Fibroblast of the aortic adventitia (primary cell): ENCODE measurements around the gene MLPH. TPM values are rescaled to one million over a fixed set of nuclear protein-coding genes. Genes with fewer than 3 reads are reported as not detected.

Source experiments
- DNase-seq: peaks from one replicate; pipeline ENCODE4 v3.0.0-alpha.2; 2010; ENCODE audit warnings: low read depth
- H3K4me3 ChIP-seq: 2 replicates; pipeline ENCODE4 v1.5.1; 2011; ENCODE audit warnings: low read depth, mild to moderate bottlenecking, control low read depth, low read length, moderate library complexity
- total RNA-seq: library from RNA; depleted of rRNA; stranded (reverse); fragments of >200 nt; gene quantifications from 2 replicates; pipeline ENCODE4 v1.2.3, GENCODE V29; 2012; ENCODE audit warnings: low replicate concordance
- TF ChIP-seq, protein P1 (sequence below): IDR thresholded peaks from 2 replicates; pipeline ENCODE4 v1.5.1; 2011; ENCODE audit warnings: mild to moderate bottlenecking, low read length, control low read depth, inconsistent platforms; ENCODE audit not compliant: insufficient read depth

Gene MLPH
- total RNA-seq, 1 donor, result 5.2 TPM

DNA sequence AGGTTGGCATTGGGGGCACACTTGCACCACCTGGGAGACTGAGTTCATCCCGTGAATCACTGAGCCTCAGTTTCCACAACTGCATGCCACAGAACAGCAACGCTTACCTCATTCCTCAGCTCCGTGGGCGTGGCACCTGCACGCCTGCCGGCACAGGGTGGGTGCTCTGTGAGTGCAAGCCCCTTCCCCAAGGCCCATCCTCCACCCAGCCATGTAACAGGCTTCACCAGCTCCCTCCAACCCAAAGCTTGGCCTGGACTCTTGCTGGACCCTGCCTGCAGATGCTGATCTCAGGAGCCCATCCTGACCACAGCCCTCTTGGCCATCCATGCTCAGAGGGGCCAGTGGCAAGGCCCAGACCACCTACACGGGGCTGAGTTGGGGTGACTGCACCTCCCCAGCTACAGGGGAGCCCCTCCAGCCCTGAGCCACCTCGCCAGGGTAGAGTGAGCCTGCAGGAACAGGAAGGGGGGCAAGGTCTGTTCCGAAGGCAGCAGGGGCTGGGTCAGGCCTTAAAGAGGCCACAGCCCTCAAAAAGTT is 81.1 kb downstream of the MLPH start:
- TF ChIP-seq, protein P1, sequence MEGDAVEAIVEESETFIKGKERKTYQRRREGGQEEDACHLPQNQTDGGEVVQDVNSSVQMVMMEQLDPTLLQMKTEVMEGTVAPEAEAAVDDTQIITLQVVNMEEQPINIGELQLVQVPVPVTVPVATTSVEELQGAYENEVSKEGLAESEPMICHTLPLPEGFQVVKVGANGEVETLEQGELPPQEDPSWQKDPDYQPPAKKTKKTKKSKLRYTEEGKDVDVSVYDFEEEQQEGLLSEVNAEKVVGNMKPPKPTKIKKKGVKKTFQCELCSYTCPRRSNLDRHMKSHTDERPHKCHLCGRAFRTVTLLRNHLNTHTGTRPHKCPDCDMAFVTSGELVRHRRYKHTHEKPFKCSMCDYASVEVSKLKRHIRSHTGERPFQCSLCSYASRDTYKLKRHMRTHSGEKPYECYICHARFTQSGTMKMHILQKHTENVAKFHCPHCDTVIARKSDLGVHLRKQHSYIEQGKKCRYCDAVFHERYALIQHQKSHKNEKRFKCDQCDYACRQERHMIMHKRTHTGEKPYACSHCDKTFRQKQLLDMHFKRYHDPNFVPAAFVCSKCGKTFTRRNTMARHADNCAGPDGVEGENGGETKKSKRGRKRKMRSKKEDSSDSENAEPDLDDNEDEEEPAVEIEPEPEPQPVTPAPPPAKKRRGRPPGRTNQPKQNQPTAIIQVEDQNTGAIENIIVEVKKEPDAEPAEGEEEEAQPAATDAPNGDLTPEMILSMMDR, result no peak
- DNase-seq, result no peak
- no peak overlapping the region for H3K4me3 ChIP-seq

DNA sequence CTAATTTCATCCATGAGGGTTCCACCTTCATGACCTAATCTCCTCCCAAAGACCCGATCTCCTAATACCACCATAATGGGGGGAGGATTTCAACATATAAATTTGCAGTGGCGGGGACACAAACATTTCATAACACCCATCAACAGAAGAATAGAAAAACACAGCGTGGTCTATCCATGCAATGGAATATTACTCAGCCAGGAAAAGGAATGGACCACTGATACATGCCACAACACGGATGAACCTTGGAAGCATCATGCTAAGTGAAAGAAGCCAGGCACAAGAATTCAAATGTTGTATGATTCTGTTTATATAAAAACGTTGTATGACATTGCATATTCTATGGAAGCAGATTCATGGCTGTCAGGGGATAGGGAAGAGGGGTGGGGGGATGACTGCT is 82.0 kb downstream of the MLPH start:
- no peak for DNase-seq
- TF ChIP-seq, protein P1, result no peak

DNA sequence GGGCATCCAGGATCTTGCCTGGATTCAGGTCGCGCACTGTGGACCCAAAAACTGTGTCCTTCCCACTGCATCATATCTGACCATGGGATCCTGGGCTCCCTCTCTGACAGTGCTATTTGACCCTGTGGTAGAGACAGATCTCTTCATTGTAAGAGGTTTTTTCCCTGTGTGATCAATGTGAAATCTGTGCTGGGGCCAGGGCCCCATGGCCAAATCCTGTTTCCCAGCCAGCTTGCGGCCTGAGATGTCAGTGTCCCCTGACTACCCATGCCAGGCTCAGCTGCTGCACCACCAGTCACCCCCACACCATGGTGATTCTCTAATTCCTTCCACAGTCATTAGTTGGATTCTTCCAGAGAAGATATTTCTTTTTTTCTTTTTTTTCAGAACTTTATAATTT is 82.8 kb downstream of the MLPH start:
- H3K4me3 ChIP-seq, result no peak overlapping the region
- TF ChIP-seq, protein P1, result no peak
- DNase-seq, result no peak

More for the DNA sequence above, 82.0 kb downstream of the MLPH start:
- no peak overlapping the region for H3K4me3 ChIP-seq

DNA sequence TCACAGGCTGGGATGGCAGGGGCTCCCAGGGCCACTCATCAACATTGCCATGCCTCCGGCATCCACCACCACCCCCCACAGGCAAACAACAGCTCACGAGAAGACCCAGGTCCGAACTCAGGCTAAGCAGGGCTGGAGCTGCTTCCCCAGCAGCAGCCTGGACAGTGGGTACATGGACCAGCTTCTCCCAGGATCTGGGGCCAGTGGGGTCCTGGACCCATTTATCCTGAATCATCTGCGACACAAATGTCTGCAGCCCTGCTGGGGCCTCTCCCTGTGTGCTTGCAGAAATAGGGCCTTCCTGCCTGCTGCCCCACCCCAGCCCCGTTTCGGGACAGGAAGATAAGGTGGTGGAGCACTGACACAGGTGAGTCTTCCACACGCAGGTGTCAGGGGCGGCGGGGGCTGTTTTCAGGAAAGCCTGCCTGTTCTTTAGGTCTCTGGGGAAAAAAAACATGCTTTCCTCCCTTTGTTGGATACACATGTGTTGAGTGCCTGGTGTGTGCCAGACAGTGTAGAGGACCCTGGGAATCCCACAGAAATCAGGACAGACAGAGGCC is 83.8 kb downstream of the MLPH start:
- TF ChIP-seq, protein P1, result no peak
- H3K4me3 ChIP-seq, result no peak overlapping the region
- DNase-seq, result no peak

DNA sequence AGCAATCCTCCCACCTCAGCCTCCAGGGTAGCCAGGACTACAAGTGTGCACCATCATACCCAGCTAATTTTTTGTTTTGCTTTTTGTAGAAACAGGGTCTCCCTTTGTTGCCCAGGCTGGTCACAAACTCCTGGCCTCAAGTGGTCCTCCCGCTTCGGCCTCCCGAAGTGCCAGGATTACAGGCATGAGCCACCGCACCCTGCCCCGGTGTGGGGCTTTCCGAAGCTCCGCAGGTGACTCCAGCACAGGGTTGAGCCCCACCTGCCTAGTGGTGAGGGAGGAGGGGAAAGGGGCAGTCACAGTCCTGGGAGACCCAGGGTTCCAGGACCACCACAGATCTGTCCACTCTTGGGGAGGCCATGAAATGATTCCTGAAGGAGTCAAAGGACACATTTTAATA is 84.5 kb downstream of the MLPH start:
- TF ChIP-seq, protein P1, result no peak
- DNase-seq, result no peak

DNA sequence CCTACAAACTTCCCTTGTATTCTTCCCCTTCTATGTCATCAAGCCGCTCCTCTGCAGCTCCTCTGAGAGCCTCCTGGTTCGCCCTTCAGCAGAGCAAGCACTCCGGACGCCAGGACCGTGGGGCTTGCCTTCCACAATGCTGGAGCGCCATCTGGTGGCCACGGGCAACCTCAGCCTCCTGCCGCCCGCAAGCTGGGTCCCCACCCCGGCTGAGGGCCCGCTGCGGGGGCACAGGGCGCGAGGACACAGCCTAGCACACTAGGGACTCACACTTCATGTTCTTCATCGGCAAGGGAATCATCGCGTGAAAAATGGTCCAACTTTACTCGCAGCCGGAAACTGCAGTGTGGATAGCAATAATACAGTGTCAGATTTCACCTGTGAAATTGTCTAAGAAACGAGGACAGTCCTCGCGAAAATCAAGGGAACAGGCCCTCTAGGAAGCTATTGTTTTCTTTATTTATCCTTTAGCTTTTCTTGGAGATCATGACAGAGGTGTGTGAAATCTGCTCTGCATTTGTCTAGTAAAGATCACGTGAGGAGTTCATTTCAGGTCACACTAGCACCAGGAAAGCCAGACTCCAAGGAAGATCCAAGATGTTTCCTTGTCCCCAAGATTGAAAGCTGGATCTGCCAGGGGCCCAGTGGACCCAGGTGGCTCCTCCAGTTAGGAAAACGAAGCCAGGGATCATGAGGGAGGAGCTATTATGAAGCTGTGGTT is 85.1 kb downstream of the MLPH start:
- TF ChIP-seq, protein P1, result peak; percentile 76
- no peak overlapping the region for H3K4me3 ChIP-seq
- peak; percentile 83 for DNase-seq

More for the DNA sequence above, 84.5 kb downstream of the MLPH start:
- no peak overlapping the region for H3K4me3 ChIP-seq
